GM21390 (cell line): ENCODE results near the gene C12orf57.

Experiments used
- ATAC-seq: cut with Tn5 transposase; IDR thresholded peaks from one replicate; pipeline ENCODE4 v1.9.1; 2021; ENCODE audit not compliant: unreplicated experiment

C12orf57 gene

GRCh38 chr12:6987956-6988553 is 44.2 kb downstream of the C12orf57 start:
- no peak for ATAC-seq
